Trophoblast cell (in vitro differentiated cells and primary cell): ENCODE data around the gene RGS14.
"Not testable (repeated sequence)": the region's sequence is repeated elsewhere in the genome, so short reads cannot be mapped to it uniquely, and the experiment has no call there.

Source experiments
- DNase-seq, 2 donors: peaks; one replicate each; pipeline ENCODE4 v3.0.0-alpha.2; 2016
- H2AFZ ChIP-seq: 2 replicates; pipeline ENCODE4 v1.6.1; 2013; ENCODE audit warnings: low read length, moderate library complexity, mild to moderate bottlenecking; ENCODE audit not compliant: insufficient read depth, poor library complexity
- H2AK5ac ChIP-seq: 2 replicates; pipeline ENCODE4 v1.6.1; 2013; ENCODE audit warnings: mild to moderate bottlenecking, low read length
- H2BK120ac ChIP-seq: 2 replicates; pipeline ENCODE4 v1.6.1; 2013; ENCODE audit warnings: low read length, mild to moderate bottlenecking, moderate library complexity; ENCODE audit not compliant: insufficient read depth, poor library complexity
- H2BK12ac ChIP-seq: 2 replicates; pipeline ENCODE4 v1.6.1; 2013; ENCODE audit warnings: mild to moderate bottlenecking, low read length, moderate library complexity
- H2BK5ac ChIP-seq: 2 replicates; pipeline ENCODE4 v1.6.1; 2013; ENCODE audit warnings: low read length, low read depth, moderate library complexity, mild to moderate bottlenecking; ENCODE audit not compliant: poor library complexity
- H3K14ac ChIP-seq: 2 replicates; pipeline ENCODE4 v1.6.1; 2013; ENCODE audit warnings: mild to moderate bottlenecking, low read length
- H3K18ac ChIP-seq: 2 replicates; pipeline ENCODE4 v1.6.1; 2013; ENCODE audit warnings: mild to moderate bottlenecking, low read length
- H3K23ac ChIP-seq: 2 replicates; pipeline ENCODE4 v1.6.1; 2013; ENCODE audit warnings: low read length
- H3K27ac ChIP-seq: 2 replicates; pipeline ENCODE4 v1.5.1; 2013; ENCODE audit warnings: low read depth, mild to moderate bottlenecking, inconsistent platforms, low read length, moderate library complexity
- H3K27me3 ChIP-seq: 2 replicates; pipeline ENCODE4 v1.6.1; 2013; ENCODE audit warnings: inconsistent platforms, mild to moderate bottlenecking, low read length, moderate library complexity; ENCODE audit not compliant: insufficient read depth
- H3K36me3 ChIP-seq, 2 experiments: 1 replicate in 1 of 2; 2 replicates in 1 of 2; pipeline ENCODE4 v1.6.1; 2013; ENCODE audit warnings: low read length in 2 of 2, mild to moderate bottlenecking in 2 of 2, moderate library complexity in 1 of 2; ENCODE audit not compliant: insufficient read depth in 2 of 2, control insufficient read depth in 1 of 2
- H3K4ac ChIP-seq: 2 replicates; pipeline ENCODE4 v1.6.1; 2013; ENCODE audit warnings: low read depth, mild to moderate bottlenecking, low read length, moderate library complexity
- H3K4me1 ChIP-seq, 2 experiments: 1 replicate in 1 of 2; 2 replicates in 1 of 2; pipeline ENCODE4 v1.6.1; 2013; ENCODE audit warnings: low read length in 2 of 2, mild to moderate bottlenecking in 2 of 2, moderate library complexity in 1 of 2; ENCODE audit not compliant: insufficient read depth in 2 of 2, control insufficient read depth in 1 of 2
- H3K4me2 ChIP-seq: 2 replicates; pipeline ENCODE4 v1.6.1; 2013; ENCODE audit warnings: inconsistent platforms, mild to moderate bottlenecking, low read length, moderate library complexity
- H3K4me3 ChIP-seq: 2 replicates; pipeline ENCODE4 v1.5.1; 2013; ENCODE audit warnings: mild to moderate bottlenecking, low read depth, low read length, inconsistent platforms
- H3K79me1 ChIP-seq: one replicate; pipeline ENCODE4 v1.6.1; 2013; ENCODE audit warnings: low read length
- H3K79me2 ChIP-seq: 2 replicates; pipeline ENCODE4 v1.6.1; 2013; ENCODE audit warnings: low read length, mild to moderate bottlenecking; ENCODE audit not compliant: control insufficient read depth, insufficient read depth, poor library complexity
- H3K9ac ChIP-seq: 2 replicates; pipeline ENCODE4 v1.6.1; 2013; ENCODE audit warnings: mild to moderate bottlenecking, low read length
- H3K9me3 ChIP-seq: 2 replicates; pipeline ENCODE4 v1.6.1; 2013; ENCODE audit warnings: low read depth, mild to moderate bottlenecking, control low read depth, inconsistent platforms, low read length; ENCODE audit not compliant: insufficient read depth
- H4K12ac ChIP-seq: 2 replicates; pipeline ENCODE4 v1.6.1; 2013; ENCODE audit warnings: low read depth, mild to moderate bottlenecking, low read length, moderate library complexity
- H4K8ac ChIP-seq: 2 replicates; pipeline ENCODE4 v1.6.1; 2013; ENCODE audit warnings: low read depth, mild to moderate bottlenecking, low read length, moderate library complexity
- H4K91ac ChIP-seq: one replicate; pipeline ENCODE4 v1.6.1; 2013; ENCODE audit warnings: low read depth, mild to moderate bottlenecking, low read length, moderate library complexity
- WGBS: extraction: QIAGEN DNeasy Blood & Tissue Kit; methylation state at CpG from one replicate; pipeline ENCODE4 v1.1.7; 2013; ENCODE audit warnings: missing lambda C conversion rate; ENCODE audit not compliant: insufficient read length, insufficient coverage; ENCODE audit errors: extremely low coverage; 5-methylcytosine and 5-hydroxymethylcytosine counted together

The RGS14 gene

DNA sequence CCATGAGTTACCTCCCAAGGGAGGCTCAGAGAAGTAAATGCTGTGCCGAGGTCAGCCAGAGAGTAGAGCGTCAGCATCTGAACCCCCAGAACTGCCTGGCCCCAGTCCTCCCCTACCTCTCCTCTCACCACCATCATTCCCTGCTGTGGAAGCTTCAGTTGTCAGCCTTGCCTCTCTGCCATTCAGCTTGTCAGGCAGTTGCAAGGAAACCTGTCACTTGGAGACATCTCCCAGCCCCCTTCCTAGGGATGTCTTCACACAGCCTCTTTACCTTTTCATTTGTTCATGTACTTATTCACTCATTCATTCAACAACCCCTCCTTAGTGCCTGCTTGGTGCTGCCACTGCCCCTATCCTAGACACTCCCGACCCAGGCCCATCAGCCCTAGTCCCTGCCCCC is 2.1 kb downstream of the RGS14 start:
- Histone ChIP-seq H3K9me3 (no peaks in the 10 kb centered on the region), H3K27ac (no peak overlapping the region), H3K79me1 (peaks cover 4% of the 10 kb centered on the region), H4K91ac (no peak overlapping the region), H2AK5ac (no peak overlapping the region), H3K23ac (no peak overlapping the region), H3K4me1 (peaks cover 0 to 5% of the 10 kb centered on the region in 2 experiments), H2BK12ac (no peak overlapping the region), H3K4me3 (no peak overlapping the region), H4K8ac (no peak overlapping the region), H3K18ac (no peak overlapping the region), H3K79me2 (peaks cover 4% of the 10 kb centered on the region), H2BK120ac (no peak overlapping the region), H3K4me2 (no peak overlapping the region), H3K27me3 (no peaks in the 10 kb centered on the region), H3K14ac (no peak overlapping the region), H4K12ac (no peak overlapping the region), H2BK5ac (no peak overlapping the region), H3K4ac (no peak overlapping the region), H3K9ac (no peak overlapping the region), H2AFZ (no peak overlapping the region), H3K36me3 (no peaks in the 10 kb centered on the region)
- WGBS = no CpG with 5 or more reads among the region's 3 CpGs
- no peak for DNase-seq

GRCh38 chr5:177360740-177361139 is 3.0 kb downstream of the RGS14 start:
- H4K8ac ChIP-seq, H2AFZ ChIP-seq, H2AK5ac ChIP-seq, H3K4me1 ChIP-seq, H3K23ac ChIP-seq, H2BK120ac ChIP-seq, H3K79me1 ChIP-seq, H3K9ac ChIP-seq, H3K18ac ChIP-seq, H3K79me2 ChIP-seq, H2BK5ac ChIP-seq, H4K12ac ChIP-seq, H3K4ac ChIP-seq, H3K4me3 ChIP-seq, H3K4me2 ChIP-seq, H2BK12ac ChIP-seq, H3K27ac ChIP-seq, H4K91ac ChIP-seq, H3K14ac ChIP-seq, DNase-seq, H3K36me3 ChIP-seq, H3K9me3 ChIP-seq, H3K27me3 ChIP-seq: not testable (repeated sequence)
- no CpG with 5 or more reads among the region's 7 CpGs for WGBS

GRCh38 chr5:177361418-177362291 is 3.9 kb downstream of the RGS14 start:
- Histone ChIP-seq H4K12ac (no peak overlapping the region), H3K4me2 (no peak overlapping the region), H3K79me1 (peaks cover 10% of the 10 kb centered on the region), H3K23ac (no peak overlapping the region), H2BK12ac (no peak overlapping the region), H3K36me3 (no peaks in the 10 kb centered on the region), H3K79me2 (peaks cover 4% of the 10 kb centered on the region), H3K9me3 (no peaks in the 10 kb centered on the region), H3K4ac (no peak overlapping the region), H4K8ac (no peak overlapping the region), H2AK5ac (no peak overlapping the region), H4K91ac (no peak overlapping the region), H2BK5ac (no peak overlapping the region), H3K27me3 (no peaks in the 10 kb centered on the region), H3K18ac (no peak overlapping the region), H2AFZ (no peak overlapping the region), H3K27ac (no peak overlapping the region), H2BK120ac (no peak overlapping the region), H3K9ac (no peak overlapping the region), H3K4me3 (no peak overlapping the region), H3K14ac (no peak overlapping the region), H3K4me1 (peaks cover 6 to 11% of the 10 kb centered on the region in 2 experiments)
- no peak for DNase-seq
- no CpG with 5 or more reads among the region's 6 CpGs for WGBS

- H4K12ac ChIP-seq = no peak overlapping the region
- no peak overlapping the region for H2BK120ac ChIP-seq
- H3K4ac ChIP-seq = no peak overlapping the region
- no peak for DNase-seq
- no peak overlapping the region for H2AFZ ChIP-seq
- H3K14ac ChIP-seq = no peak overlapping the region
- H3K4me1 ChIP-seq = peaks cover 7 to 11% of the 10 kb centered on the region in 2 experiments
- H3K79me2 ChIP-seq = peaks cover 6% of the 10 kb centered on the region
- H2BK5ac ChIP-seq = no peak overlapping the region
- no peak overlapping the region for H2AK5ac ChIP-seq
- H3K27me3 ChIP-seq = no peaks in the 10 kb centered on the region
- peaks cover 13% of the 10 kb centered on the region for H3K79me1 ChIP-seq
- no peak overlapping the region for H3K23ac ChIP-seq
- no peak overlapping the region for H3K9ac ChIP-seq
- no peak overlapping the region for H3K4me2 ChIP-seq
- H3K27ac ChIP-seq = no peak overlapping the region
- H3K9me3 ChIP-seq = no peaks in the 10 kb centered on the region
- H3K36me3 ChIP-seq = no peaks in the 10 kb centered on the region
- H2BK12ac ChIP-seq = no peak overlapping the region
- no peak overlapping the region for H3K18ac ChIP-seq
- no CpG with 5 or more reads among the region's 8 CpGs for WGBS
- no peak overlapping the region for H4K8ac ChIP-seq
- no peak overlapping the region for H4K91ac ChIP-seq
- no peak overlapping the region for H3K4me3 ChIP-seq
These were observed 4.5 kb downstream of the RGS14 start for GRCh38 chr5:177362292-177362609.
